Ammon's horn (tissue), 1 donor: Measurements from ENCODE around the gene ALOX15B.
A peak's percentile ranks its signal among the peaks of the same experiment; 100 is the strongest.
"Not testable (repeated sequence)": the region's sequence is repeated elsewhere in the genome, so short reads cannot be mapped to it uniquely, and the experiment has no call there.

Source experiments
- DNase-seq: peaks from one replicate; pipeline ENCODE4 v3.0.0-alpha.2; 2016; ENCODE audit warnings: low spot score

ALOX15B gene

DNA sequence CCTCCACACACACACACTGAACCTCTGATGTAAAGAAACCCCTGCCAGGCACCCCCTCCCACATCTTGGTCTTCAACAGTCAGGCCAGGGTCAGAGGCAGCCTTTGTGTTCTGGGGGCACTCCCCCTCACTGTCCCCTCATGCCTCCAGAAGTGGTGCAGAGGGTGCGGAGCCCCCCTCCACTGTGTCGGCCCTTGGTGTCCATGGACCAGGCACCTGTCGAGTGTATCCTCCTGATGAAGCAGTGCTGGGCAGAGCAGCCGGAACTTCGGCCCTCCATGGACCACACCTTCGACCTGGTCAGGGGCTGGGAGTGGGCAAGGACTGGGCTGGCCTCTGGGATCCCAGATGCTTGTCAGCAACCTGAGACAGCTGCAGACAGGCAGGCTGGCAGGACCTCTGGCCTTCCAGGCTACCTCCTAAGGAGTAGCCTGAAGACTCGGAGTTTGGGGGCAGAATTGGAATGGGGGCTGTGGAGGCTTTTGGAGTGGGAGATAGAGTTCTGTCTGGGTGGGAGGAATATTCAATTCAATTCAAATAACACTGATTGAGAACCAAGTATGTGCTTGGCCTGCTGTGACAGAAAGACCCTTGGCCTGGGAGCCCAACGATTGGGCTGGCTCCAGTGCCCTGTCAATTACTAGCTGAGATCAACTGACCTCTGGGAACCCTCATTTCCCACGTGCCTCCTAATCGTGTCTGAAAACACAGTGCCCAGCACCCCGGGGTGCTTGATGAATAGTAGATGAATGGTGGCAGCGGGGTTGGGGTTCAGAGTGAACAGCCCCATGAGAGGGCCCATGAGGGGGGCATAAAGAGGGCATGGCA, 24.9 kb upstream of the ALOX15B start:
- no peak for DNase-seq

DNA sequence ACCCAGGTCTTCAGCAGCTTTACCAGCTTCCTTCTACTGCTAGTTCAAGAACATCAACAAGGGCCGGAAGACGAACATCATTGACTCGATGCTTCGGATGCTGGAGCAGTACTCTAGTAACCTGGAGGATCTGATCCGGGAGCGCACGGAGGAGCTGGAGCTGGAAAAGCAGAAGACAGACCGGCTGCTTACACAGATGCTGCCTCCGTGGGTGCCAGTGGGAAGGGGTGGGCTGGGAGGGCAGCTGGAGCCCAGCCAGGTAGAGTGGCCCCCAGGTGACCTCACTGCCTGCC, 24.4 kb upstream of the ALOX15B start:
- no peak for DNase-seq

DNA sequence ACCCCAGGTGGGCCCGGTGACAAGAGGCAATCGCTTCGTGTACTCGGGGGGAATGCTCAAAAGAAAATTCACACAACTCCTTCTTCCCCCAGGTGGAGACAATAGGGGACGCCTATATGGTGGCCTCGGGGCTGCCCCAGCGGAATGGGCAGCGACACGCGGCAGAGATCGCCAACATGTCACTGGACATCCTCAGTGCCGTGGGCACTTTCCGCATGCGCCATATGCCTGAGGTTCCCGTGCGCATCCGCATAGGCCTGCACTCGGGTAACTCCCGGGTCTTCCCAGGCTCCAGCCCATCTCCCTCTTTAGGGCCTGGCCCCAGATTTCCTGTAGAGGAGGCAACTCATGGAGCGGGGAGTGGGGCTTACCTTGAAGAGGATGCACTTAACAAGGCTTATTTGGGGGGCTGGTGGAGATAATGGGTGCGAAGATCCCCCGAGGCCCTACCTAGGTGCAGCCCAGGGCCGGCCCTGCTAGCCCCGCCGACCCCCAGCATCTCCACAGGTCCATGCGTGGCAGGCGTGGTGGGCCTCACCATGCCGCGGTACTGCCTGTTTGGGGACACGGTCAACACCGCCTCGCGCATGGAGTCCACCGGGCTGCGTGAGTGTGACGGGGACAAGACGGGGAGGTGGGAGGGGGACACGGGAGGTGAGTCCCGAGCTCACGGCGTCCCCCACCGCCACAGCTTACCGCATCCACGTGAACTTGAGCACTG, 23.5 kb upstream of the ALOX15B start:
- no peak for DNase-seq

DNA sequence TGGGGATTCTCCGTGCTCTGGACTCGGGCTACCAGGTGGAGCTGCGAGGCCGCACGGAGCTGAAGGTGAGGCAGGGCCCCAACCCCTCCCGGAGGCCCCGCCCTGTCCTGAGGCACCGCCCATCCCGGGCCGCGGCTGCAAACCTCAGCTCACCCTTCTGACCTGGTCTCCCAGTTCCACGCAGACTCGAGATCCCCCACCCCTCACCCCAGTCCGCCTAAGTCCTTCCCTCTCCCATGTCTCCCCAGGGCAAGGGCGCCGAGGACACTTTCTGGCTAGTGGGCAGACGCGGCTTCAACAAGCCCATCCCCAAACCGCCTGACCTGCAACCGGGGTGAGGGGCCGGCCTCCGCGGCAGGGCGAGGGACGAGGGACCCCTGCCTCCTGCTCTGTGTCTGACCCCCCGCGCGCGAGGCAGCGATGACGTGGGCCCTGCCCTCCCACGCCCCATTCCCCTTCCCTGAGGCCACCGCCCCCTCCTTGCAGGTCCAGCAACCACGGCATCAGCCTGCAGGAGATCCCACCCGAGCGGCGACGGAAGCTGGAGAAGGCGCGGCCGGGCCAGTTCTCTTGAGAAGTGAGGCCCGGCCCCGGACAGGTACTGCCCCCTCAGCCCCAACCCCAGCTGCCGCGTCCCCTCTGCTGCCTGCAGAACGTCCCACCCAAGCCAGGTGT, 22.8 kb upstream of the ALOX15B start:
- no peak for DNase-seq

DNA sequence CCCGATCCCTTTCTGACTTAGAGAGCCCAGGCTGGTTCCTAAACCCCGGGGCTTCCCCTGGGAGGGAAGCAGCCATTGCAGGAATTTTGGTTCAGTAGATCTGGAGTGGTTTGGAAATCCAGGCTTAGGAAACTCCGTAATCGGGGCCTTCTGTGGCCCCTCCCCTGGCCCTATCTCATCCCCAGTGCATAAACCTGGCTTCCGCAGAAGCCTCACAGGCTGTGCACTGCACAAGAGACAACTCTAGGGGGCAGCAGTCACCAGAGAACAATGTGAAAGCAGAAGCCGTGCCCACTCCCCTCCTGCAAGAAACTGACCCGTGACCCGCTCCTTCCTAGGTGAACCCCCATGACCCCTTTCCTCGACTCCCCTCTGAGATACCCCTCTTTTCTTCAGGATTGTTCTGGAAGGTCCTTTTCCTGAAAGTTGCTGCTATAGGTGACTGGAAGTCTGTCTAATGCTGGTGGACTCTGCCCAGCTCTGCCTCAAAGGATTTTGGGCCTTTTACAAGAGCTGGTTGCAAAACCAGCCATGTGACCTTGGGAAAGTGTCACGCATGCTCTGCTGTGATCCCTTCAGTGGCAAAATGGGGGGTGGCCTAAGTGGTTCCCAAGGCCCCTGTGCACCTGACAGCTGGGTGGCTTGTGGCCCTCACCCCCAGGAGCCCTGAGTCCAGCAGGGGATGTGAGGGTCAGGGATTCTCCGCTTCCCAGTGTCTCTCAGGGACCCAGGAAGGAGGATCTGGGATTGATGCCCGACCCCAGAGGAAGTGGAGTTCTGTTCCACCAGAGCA, 22.0 kb upstream of the ALOX15B start:
- DNase-seq, result peak; percentile 48

DNA sequence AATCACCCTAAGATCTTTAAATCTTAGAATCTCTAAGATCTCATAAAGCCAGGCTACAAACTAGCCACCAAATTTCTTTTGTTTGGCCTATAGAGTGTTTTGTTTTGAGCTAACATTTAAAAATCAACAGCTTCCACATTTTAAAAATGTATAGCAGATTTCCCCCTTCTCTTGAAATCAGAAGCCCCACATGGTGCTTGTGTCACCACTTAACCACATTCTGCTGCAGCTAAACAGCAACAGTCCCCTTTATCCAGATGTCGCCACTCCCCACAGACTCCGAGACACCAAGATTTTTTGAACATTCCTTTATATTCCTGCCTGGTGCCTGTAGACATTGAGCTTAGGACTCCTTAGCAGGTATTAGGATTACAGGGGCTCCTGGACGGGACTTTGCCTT, 20.4 kb upstream of the ALOX15B start:
- no peak for DNase-seq

DNA sequence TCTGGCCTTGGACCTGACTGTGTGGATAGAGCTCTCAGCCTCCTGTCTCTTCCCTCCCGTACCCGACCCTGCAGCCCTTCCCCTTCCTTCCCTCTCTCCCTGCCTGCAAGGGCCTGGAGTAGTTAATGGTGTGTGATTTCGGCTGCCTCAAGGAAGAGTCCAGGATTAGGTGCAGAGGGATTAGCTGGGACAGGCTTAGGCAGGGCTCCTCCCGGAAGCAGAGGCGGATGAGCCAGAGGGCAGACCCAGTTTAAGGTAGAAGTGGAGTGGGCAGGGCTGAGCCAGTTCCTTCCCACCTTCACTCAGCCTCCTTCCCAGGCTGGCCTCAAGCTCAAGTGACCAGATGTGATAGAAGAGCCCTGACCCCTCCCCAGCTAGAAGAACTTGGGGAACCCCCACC, 19.7 kb upstream of the ALOX15B start:
- DNase-seq, result no peak

DNA sequence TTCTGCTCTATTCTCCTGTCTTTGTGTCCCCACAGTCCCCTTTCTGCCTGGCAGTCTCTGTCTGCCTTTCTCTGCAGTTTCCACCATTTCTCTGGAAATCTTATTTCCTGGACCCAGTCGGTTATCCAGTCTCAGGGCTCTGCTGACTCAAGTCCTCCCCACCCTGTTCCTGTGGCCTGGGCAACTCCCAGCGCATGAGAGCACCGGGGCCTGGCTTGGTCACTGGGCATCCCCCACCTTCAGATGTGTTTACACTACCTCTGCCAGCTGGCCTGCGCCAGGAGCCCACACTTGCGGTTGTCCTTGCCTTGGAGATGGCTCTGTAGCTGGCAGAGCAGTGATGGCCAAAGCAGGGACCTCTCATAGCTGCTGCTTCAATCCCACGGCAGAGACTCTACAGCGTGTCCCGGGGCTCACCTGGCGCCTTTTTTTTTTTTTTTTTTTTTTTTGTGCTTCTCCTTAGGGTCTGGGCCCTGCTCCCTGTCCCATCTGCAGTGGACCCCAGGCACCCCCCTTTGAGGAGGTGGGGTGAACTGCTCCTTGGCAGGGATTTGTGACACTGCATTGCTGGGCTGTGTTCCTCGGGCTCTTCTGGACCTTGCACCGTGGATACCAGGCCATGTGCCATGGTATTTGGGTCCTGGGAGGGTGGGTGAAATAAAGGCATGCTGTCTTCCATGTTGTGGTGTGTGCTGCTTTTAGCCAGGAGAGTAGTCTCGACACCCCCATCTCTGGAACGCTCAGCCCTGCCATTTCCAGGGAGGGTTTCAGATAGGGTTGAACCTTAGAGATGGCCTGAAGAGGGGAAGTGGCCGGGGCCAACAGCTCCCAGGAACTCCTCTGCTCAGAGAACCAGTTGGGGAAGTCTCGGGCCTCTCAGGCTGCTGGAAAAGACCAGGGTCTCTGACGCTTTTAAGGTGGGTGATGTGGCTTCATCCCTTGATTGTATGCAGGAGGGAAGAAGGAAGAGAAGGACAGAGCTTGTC, 18.9 kb upstream of the ALOX15B start:
- DNase-seq, result no peak

DNA sequence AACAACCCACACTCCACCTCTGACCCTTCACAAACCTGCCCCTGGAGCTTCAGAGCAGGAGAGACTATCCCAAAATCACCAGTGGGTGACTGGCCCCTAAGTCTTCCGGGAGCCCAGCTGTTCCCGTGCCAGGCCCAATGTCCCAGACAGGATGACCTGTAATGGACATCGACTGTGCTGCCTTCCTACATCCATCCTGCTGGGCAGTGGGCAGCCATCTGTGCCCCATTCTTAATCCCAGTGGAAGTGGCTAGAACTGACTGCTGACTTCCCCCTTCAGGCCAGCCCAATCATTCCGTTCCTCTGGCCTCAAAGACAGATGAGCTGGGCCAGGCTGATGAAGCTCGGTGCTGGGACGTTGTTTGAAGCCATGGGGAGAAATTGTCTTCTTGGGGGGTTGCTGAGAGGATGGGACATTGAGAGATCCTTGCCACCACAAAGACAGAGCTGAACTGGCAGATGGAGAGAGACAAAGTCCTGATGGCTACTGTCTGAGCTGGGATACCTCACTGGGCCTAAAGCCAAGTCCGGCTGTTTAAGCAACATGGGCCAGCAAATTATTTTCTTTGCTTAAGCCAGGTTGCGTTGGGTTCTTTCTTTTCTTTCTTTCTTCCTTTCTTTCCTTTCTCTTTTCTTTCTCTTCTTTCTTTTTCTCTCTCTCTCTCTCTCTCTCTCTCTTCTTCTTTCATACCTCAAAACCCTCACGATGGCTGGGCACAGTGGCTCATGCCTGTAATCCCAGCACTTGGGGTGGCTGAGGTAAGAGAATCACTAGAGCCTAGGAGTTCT, 17.9 kb upstream of the ALOX15B start:
- no peak for DNase-seq

DNA sequence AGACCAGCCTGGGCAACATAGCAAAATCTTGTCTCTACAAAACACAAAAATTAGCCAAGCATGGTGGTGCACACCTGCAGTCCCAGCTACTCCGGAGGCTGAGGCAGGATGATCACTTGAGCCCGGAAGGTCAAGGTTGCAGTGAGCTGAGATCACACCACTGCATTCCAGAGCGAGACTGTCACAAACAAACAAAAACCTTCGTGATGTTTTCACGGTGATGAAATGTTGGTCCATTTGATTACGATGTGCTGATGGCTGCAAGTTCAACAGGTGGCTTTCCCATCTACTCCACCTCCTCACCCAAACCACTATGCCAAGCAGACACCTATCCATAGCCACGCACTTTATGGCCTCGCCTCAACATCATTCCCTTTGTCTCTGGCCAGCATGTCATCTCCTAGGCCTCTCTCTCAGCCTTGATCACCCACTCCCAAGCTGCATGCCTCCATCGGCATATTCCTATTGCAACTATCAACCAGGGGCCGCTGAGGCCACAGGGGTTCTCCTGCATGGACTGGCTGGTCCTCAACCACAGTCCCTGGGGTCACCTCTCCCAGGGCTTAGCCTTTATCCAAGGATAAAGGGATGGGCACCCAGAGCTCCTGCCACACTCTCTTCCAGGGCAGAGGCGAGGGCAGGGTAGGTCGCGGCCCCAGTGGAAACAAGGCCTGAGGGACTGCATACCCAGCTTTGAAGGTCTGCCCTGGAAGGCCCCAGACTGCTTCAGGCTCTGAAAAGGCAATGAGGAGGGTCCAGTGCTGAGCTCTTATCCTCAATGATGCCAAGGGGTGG, 17.1 kb upstream of the ALOX15B start:
- DNase-seq, result no peak

DNA sequence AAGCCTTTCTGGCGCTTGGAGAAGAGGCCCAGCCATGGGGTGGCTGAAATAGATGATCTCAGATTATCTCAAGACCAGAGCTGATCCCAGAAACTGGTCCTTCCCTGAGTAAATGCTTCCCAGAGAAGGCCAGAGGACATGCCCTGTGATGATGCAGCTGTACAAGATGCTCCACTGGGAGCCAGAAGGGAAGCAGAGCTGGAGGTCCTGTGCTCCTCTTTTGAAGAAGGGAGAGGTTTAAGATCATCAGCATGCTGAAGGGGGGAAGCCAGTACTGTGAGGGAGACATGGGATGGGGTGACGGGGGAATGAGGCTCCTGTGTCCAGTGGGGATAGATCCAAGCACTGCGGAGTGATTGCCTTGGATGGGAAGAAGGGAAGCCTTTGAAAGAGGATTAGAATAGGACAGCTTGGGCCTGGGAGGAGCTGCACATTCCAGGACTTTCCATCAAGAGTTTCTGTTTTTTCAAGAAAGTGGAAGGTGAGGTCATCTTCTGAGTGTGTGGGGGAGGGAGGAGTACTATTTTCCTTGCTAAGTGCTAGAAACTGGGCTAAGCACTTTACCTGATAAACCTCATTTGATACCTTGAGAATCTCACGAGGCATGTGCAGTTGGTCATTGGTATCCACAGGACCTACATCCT, 16.4 kb upstream of the ALOX15B start:
- no peak for DNase-seq

DNA sequence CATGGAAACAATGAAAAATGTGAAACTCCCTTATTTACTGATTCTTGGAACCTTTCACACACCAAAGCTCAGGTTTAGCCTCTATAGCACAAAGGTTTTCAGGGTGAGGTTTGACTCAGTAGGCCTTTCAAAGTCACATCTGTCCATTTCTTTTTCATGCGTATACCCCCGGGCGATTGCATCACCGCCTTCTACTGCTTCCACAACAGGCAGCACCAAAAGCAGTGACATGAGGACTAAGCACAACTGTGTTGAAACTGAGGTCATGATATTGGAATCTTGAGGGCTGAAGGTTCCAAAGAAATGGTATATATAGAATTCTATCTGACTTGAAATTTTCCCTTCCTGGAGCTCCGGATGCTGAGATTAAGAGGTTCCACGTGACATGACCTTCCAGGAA, 14.7 kb upstream of the ALOX15B start:
- not testable (repeated sequence) for DNase-seq

DNA sequence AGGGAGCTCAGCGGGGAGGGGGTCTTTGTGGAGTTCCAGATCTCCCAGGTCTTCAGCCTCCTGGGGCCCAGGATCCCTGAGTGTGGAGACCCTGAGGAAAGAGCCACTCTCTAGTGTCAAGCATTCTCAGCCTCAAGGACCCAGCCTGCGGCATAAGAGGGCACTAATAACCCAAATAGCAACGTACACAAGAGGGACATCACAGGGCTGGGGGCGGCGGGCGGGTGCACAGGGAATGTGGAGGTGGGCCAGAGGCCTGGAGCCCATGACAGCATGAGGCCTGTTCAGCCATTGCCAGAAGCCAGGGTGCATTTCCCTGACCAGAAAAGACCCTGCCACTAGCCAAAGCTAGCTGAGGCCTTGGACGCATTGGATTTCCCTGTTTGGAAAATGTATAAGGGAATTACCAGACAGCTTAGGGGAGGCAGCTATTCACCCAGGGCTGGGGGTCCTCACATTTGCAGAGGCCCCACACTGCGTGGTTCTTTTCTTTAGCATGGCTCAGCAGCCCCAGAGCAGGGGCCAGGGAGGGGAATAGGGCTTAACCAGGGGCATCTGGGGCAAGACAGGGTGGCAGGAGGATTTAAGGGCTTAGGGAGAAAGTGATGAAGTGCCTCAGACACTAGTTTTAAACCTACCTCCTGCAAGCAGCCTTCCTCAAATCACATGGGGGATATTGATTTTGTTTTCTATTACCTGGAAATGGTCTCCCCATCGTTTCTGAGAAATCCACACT, 13.5 kb upstream of the ALOX15B start:
- DNase-seq, result no peak

DNA sequence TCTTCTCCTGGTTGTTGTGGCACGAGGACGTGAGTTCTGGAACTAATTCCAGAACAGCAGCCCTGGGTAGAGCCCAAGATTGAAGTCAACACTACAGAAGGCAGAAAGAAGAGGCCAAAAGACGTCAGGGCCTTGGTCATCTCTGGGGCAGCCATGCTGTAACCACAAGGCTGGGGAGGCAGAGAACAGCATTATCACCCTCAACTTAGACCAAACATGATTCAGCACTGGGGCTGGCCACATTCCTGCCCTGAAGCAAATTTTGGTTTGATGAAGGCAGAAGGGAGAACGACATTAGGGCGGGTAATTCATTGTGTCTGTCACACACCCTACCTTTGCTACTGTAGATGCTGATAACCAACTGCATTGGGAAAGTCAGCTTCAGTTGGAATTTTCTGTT, 9.7 kb upstream of the ALOX15B start:
- DNase-seq, result no peak

DNA sequence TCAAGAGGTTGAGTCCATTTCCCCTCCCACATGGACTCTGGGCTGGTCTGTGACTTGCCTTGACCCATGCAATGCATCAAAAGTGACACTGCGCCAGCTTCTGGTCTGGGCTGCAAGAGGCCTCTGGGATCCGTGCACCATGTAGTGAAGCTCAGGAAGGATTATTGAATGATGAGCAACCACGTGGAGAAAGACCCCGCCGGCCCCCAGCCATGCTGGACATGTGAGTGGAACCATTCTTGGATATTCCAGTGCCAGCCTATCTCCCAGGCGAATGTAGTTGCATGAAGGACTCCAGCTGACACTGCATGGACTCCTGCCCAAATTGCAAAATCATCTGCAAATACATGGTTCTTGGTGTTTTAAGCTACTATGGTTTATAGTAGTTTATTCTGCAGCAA, 7.6 kb upstream of the ALOX15B start:
- DNase-seq, result no peak

DNA sequence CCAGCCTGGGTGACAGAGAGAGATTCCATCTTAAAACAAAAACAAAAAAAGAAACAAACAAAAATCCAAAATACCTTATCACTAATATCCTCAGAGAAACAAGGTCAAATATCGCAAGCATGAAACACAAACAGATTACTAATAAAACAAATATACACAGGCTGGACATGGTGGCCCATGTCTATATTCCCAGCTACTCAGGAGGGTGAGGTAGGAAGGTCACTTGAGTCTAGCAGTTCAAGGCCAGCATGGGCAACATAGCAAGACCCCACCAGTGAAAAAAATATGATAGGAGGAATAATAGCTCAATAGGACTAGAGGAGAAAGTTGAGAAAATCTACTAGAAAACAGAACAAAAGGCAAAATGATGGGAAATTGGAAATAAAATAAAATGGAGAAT, 6.9 kb upstream of the ALOX15B start:
- DNase-seq, result no peak

DNA sequence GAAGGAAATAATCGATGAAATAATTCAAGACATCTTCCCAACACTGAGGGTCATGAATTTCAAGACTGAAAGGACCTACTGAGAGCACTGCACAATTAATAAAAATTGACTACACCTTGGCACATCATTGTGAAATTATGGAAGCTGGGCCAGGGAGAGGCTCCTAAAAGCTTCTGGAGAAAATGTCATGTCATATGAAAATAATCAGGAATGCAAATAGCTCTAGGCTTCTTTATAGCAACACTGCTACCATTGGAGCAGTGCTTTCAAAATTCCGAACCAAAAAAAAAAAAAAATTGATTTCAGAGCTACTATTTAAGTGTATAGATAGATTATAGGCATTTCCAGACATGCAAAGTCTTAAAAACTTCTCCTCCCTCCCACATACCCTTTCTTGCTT, 6.4 kb upstream of the ALOX15B start:
- DNase-seq, result no peak

DNA sequence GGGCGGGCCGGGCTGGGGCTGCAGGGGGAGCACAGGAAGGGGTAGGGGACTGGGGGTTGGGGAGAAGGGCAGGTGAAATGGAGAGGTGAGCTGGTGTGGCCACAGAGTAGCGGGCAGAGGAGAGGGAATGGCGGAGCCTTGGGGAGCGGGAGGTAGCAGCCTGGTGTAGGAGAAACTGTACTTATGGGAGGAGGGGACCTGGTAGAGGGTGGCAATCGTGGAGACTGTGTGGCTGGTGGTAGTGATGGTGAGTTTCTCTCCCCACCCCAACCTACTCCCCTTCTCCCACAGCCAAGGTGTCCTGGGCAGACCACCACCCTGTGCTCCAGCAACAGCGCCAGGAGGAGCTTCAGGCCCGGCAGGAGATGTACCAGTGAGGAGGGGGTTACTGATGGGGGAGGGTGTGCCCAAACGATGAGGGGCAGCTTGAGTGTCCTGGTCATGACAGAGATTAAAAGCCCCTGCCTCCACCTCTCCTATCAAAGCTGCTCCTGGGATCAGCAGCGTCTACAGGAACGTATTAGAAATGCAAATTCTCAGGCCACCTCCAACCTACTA, 831 bp downstream of the ALOX15B start:
- DNase-seq, result no peak
